ENCODE results near the gene FAM9C. TPM values are rescaled to one million over a fixed set of nuclear protein-coding genes. Genes with fewer than 3 reads are reported as not detected.

FAM9C gene
- not detected for total RNA-seq
- long read RNA-seq, result 0 reads

DNA sequence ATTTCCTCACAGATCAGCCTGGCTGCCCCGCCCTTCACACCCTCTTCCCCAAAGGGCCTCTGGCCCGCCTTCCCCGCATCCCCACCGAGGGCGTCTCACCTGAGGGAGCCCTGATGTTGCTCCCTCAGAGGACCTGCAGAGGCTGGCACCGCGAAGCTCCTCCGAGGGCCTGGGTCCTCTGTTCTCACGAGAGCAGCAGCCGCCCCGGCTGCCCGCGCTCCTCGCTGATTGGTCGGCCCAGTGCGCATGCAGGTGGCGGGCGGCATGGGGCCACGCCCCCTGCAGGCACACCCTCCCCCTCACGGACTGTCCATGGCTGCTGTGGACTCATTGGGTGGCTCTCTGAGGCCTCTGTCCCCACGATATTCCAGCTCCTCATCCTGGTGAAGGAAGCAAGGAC is at the start of gene FAM9C:
Gene FAM9C, minus strand, starts transcription at position 180 of the 400 bp plus-strand sequence. CDS start 831 bp downstream, outside the sequence.
- DNase-seq (no peak), ATAC-seq (no peak)
- TF ChIP-seq, protein P1, sequence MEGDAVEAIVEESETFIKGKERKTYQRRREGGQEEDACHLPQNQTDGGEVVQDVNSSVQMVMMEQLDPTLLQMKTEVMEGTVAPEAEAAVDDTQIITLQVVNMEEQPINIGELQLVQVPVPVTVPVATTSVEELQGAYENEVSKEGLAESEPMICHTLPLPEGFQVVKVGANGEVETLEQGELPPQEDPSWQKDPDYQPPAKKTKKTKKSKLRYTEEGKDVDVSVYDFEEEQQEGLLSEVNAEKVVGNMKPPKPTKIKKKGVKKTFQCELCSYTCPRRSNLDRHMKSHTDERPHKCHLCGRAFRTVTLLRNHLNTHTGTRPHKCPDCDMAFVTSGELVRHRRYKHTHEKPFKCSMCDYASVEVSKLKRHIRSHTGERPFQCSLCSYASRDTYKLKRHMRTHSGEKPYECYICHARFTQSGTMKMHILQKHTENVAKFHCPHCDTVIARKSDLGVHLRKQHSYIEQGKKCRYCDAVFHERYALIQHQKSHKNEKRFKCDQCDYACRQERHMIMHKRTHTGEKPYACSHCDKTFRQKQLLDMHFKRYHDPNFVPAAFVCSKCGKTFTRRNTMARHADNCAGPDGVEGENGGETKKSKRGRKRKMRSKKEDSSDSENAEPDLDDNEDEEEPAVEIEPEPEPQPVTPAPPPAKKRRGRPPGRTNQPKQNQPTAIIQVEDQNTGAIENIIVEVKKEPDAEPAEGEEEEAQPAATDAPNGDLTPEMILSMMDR (IDR thresholded peaks at IDR 0.05), result no peak
- no peak within 1 kb of the TSS for H3K4me3 ChIP-seq
- no peaks in the 10 kb centered on the region for H3K4me1 ChIP-seq
- no peaks in the 10 kb centered on the region for H3K9me3 ChIP-seq
- intact Hi-C loops (cut with DNase I), result no loop called here
- no peaks in the 10 kb centered on the region for H3K27me3 ChIP-seq
- H3K36me3 ChIP-seq, result no peaks in the 10 kb centered on the region
- H3K27ac ChIP-seq, result no peak within 1 kb of the TSS

DNA sequence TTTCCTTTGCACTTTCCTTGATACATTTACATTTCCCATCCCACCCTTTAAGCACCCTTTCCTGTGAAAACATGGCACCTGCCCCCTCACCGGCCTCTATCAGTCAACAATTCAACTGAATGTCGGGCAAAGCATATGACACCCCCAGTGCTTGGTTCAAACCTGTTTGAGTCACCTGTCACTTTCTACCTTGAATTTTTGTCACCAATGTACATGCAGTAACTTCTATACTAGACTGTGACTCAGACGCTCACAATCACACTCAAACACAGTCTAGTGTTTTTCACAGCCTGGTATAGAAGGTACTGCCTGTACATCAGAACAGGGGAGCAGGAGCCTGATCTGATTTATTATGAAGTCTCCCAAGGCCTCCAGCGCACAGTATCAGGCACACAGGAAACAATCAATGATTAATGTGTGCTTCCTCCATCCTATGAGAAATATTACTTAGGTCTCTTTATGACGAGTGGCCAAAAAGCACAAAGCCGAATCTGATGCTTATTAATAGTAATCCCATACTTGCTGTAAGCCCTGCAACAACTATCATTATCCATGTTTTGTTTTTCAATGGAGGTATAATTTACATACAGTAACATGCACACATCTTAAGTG is 49.2 kb upstream of the FAM9C start:
- Histone ChIP-seq H3K36me3 (no peaks in the 10 kb centered on the region), H3K4me3 (no peak overlapping the region), H3K9me3 (no peaks in the 10 kb centered on the region), H3K4me1 (peaks cover 19% of the 10 kb centered on the region), H3K27ac (peak overlapping the region; percentile 11), H3K27me3 (no peaks in the 10 kb centered on the region)
- TF ChIP-seq, protein P1 (IDR thresholded peaks at IDR 0.05), result no peak
- DNase-seq (no peak), ATAC-seq (no peak)
- intact Hi-C loops (cut with DNase I), result no loop called here

DNA sequence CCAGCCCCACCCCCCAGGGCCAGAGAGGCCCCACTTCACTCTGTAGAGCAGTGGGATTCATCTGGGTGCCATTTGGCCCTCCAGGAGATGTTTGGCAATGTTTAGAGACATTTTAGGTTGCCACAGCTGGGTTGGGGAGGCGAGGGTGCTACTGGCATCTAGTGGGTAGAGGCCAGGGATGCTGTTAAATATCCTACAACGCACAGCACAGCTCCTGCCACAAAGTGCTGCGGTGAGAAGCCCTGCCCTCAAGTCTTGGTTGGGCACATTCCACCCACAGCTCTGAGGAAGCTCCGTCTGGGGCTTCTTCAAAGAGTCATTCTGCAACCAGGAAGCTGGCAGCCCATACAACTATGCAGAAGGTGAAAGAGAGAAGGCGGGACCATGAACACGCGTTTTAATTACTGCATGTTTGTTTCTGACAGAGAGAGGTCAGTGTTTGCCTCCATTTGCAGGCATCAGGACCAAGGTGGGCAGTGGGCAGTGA is 48.1 kb upstream of the FAM9C start:
- Histone ChIP-seq H3K4me1 (peaks cover 19% of the 10 kb centered on the region), H3K27me3 (no peaks in the 10 kb centered on the region), H3K36me3 (no peaks in the 10 kb centered on the region), H3K4me3 (no peak overlapping the region), H3K27ac (peak overlapping the region; percentile 76), H3K9me3 (no peaks in the 10 kb centered on the region)
- intact Hi-C loops (cut with DNase I), result no loop called here
- peak; percentile 74 for DNase-seq
- ATAC-seq, result peak; percentile 93
- TF ChIP-seq, protein P1 (IDR thresholded peaks at IDR 0.05), result no peak

DNA sequence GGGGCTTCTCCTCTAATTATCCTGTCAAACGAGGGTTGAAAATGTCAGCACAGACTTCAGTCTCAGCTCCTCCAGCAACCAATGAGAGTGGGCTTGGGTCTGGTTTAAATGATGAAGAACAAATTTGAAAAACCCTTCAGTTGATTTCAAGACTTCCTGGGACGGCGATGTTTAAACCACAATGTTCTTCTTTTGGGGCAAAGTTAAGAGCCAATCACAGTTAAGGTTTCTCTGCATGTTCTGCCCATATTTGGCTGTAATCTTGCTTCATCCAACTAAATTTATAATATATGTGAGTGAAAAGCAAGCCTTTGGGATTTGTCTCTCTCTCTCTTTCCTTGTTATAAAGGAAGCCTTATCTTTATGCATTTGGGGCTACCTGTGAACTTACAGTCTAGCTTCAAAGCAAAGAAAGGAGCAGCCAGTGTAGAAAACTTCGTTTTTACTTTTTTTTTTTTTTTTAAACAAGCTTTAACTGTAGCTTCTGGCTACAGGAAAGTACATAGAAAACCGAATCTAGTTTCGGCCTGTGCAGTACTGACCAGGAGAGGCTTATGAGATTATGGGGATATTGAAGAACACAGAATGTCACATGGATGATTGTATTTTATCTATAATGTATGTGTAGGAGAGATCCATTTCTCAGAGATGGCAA is 46.8 kb upstream of the FAM9C start:
- no peak for DNase-seq
- Histone ChIP-seq H3K27ac (peak overlapping the region; percentile 76), H3K36me3 (no peaks in the 10 kb centered on the region), H3K4me3 (peak overlapping the region; percentile 8), H3K9me3 (no peaks in the 10 kb centered on the region), H3K4me1 (peaks cover 19% of the 10 kb centered on the region), H3K27me3 (no peaks in the 10 kb centered on the region)
- intact Hi-C loops (cut with DNase I), result no loop called here
- ATAC-seq, result peak; percentile 35
- TF ChIP-seq, protein P1 (IDR thresholded peaks at IDR 0.05), result no peak

GRCh38 chrX:13090339-13091110 is 46.1 kb upstream of the FAM9C start:
- Histone ChIP-seq H3K27me3 (no peaks in the 10 kb centered on the region), H3K36me3 (no peaks in the 10 kb centered on the region), H3K4me1 (peaks cover 19% of the 10 kb centered on the region), H3K27ac (peak overlapping the region; percentile 76), H3K9me3 (no peaks in the 10 kb centered on the region), H3K4me3 (peak overlapping the region; percentile 8)
- DNase-seq (no peak), ATAC-seq (peak; percentile 44)
- intact Hi-C loops (cut with DNase I), result no loop called here
- TF ChIP-seq, protein P1 (IDR thresholded peaks at IDR 0.05), result no peak

Measured in upper lobe of right lung (tissue), 1 donor.